ENCODE data around the gene RPTOR.

RPTOR gene

GRCh38 chr17:80904036-80904753 lies 359.6 kb downstream of the RPTOR start:
- DNase-seq = peak; percentile 50

GRCh38 chr17:80905586-80906230 lies 361.1 kb downstream of the RPTOR start:
- DNase-seq = no peak

- DNase-seq = no peak
These were observed 362.0 kb downstream of the RPTOR start for GRCh38 chr17:80906364-80907259.

- no peak for DNase-seq
These were observed 362.6 kb downstream of the RPTOR start for GRCh38 chr17:80907281-80907680.

GRCh38 chr17:80908211-80908610 lies 363.6 kb downstream of the RPTOR start:
- no peak for DNase-seq

- no peak for DNase-seq
These were observed 364.1 kb downstream of the RPTOR start for GRCh38 chr17:80908776-80909175.

- DNase-seq = no peak
These were observed 365.0 kb downstream of the RPTOR start for GRCh38 chr17:80909635-80910034.

- no peak for DNase-seq
These were observed 365.4 kb downstream of the RPTOR start for GRCh38 chr17:80910043-80910442.

GRCh38 chr17:80912476-80912875 lies 367.8 kb downstream of the RPTOR start:
- DNase-seq = no peak

GRCh38 chr17:80913928-80914821 lies 369.5 kb downstream of the RPTOR start:
- no peak for DNase-seq

GRCh38 chr17:80916246-80916645 lies 371.6 kb downstream of the RPTOR start:
- no peak for DNase-seq

GRCh38 chr17:80917716-80918560 lies 373.3 kb downstream of the RPTOR start:
- no peak for DNase-seq

GRCh38 chr17:80918731-80919130 lies 374.1 kb downstream of the RPTOR start:
- DNase-seq = no peak

- DNase-seq = no peak
These were observed 375.0 kb downstream of the RPTOR start for GRCh38 chr17:80919331-80920311.

GRCh38 chr17:80920441-80920840 lies 375.8 kb downstream of the RPTOR start:
- no peak for DNase-seq

GRCh38 chr17:80921159-80921558 lies 376.5 kb downstream of the RPTOR start:
- no peak for DNase-seq

- no peak for DNase-seq
These were observed 377.3 kb downstream of the RPTOR start for GRCh38 chr17:80921741-80922579.

GRCh38 chr17:80922580-80923160 lies 378.0 kb downstream of the RPTOR start:
- DNase-seq = no peak

Data from NCI-H1417 treated with DMSO at 0.1 percent for 48 hours (cell line).